HepG2 (cell line): ENCODE results near the gene SLC9A8. TPM values are rescaled to one million over a fixed set of nuclear protein-coding genes. Genes with fewer than 3 reads are reported as not detected.

Experiments used
- GABPA ChIP-seq, 2 experiments: IDR thresholded peaks; 2 replicates each; pipeline ENCODE4 v1.6.1; 2011 to 2016; ENCODE audit warnings: low read depth in 2 of 2, low read length in 1 of 2, missing biosample characterization in 1 of 2, missing genetic modification characterization in 1 of 2
- ZFP36 ChIP-seq: fragments of 150-350 bp; IDR thresholded peaks from 2 replicates; pipeline ENCODE4 v1.6.1; 2018; ENCODE audit warnings: borderline replicate concordance, low read length, low read depth; ENCODE audit not compliant: partially characterized antibody
- ZNF138 ChIP-seq: sonication (generic); formaldehyde crosslinking; IDR thresholded peaks from 2 replicates; pipeline ENCODE4 v1.5.0; 2020; ENCODE audit warnings: mild to moderate bottlenecking, low read depth, missing genetic modification reagents
- ZNF292 ChIP-seq: sonication (generic); formaldehyde crosslinking; IDR thresholded peaks from 2 replicates; pipeline ENCODE4 v1.8.1; 2022; ENCODE audit warnings: mild to moderate bottlenecking, low read depth, missing genetic modification reagents, borderline replicate concordance
- ZNF775 ChIP-seq: sonication (generic); formaldehyde crosslinking; IDR thresholded peaks from 2 replicates; pipeline ENCODE4 v1.4.0; 2020; ENCODE audit warnings: missing genetic modification reagents, mild to moderate bottlenecking, moderate library complexity, borderline replicate concordance
- ZNF83 ChIP-seq: sonication (generic); formaldehyde crosslinking; IDR thresholded peaks from 2 replicates; pipeline ENCODE4 v1.4.0; 2020; ENCODE audit warnings: missing genetic modification reagents, mild to moderate bottlenecking, borderline replicate concordance
- polyA plus RNA-seq, 8 experiments: library from polyadenylated mRNA; depleted of rRNA in 3 of 8; stranded (reverse) in 7 of 8; unstranded in 1 of 8; fragments of >200 nt; fragmentation: Illumina TruSeq in 4 of 8; extraction: Trizol in 4 of 8; gene quantifications; 2 replicates each; pipeline versions ENCODE4 v1.2.1 to v1.2.3, GENCODE V29; 2011 to 2016; ENCODE audit warnings: low read depth in 4 of 8, missing spikeins in 1 of 8, mixed read lengths in 1 of 8; ENCODE audit not compliant: insufficient read depth in 1 of 8
- total RNA-seq, 5 experiments: library from RNA; depleted of rRNA; stranded (reverse); fragments of >200 nt; fragmentation: Illumina TruSeq; extraction: Trizol; gene quantifications; 2 replicates each; pipeline ENCODE4 v1.2.3, GENCODE V29; 2016; ENCODE audit warnings: low read depth in 1 of 5
- TF ChIP-seq, protein P1 (sequence below): sonication (generic); formaldehyde crosslinking; IDR thresholded peaks from 2 replicates; pipeline ENCODE4 v1.4.0; 2020; ENCODE audit warnings: mild to moderate bottlenecking, missing genetic modification reagents
- TF ChIP-seq, protein P2 (sequence below): sonication (generic); formaldehyde crosslinking; IDR thresholded peaks from 2 replicates; pipeline ENCODE4 v1.4.0; 2020; ENCODE audit warnings: low read depth, mild to moderate bottlenecking, missing genetic modification reagents
- TF ChIP-seq, protein P3 (sequence below): sonication (generic); formaldehyde crosslinking; IDR thresholded peaks from 2 replicates; pipeline ENCODE4 v1.4.0; 2020; ENCODE audit warnings: mild to moderate bottlenecking, missing genetic modification reagents
- TF ChIP-seq, protein P4 (sequence below): sonication (generic); formaldehyde crosslinking; IDR thresholded peaks from 2 replicates; pipeline ENCODE4 v1.5.1; 2020; ENCODE audit warnings: mild to moderate bottlenecking, moderate library complexity, missing genetic modification reagents

Gene SLC9A8
- total and polyA plus RNA-seq, 2 of the 13 experiments (the other 11 are each of a cell fraction or from before 2014, with no cell fraction given), result 4.1 to 7.4 TPM

DNA sequence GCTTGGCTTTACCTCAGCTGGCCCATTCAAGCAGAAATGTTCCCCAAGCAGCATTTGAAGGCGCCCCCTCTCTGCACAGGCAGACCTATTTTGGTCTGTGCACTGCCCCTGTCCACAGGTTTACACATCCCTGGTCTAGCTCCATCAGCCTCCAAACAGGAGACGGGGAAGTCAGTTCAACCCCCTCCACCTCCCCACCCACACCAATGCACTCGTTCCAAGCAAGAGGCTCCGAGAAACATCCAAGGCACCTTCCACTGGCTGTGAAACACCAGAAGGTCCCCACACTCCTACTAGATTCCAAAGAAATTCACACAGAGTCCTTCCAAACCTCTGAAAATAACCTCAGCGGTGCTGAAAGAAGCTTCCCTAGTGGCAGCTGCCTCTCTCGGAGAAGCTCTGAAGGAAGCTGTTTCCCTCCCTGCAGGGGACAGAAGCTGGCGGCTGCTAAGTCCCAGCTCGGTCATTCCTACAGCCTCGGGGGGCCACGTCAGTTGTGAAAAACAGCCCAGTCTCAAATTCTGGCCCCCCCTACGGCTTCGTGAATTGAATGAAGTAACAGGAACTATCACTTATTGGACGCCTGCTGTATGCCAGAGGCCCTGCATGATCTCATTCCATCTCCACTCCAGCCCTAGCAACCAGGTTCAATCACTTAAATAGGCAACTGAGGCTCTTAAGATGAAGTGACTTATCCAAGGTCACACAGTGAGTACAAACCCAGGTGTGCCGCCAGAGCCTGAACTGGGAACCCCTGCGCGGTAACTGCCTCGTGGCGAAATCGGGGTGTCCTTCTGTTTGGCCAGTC is 101.9 kb downstream of the SLC9A8 start (continued):
- TF ChIP-seq, protein P1, sequence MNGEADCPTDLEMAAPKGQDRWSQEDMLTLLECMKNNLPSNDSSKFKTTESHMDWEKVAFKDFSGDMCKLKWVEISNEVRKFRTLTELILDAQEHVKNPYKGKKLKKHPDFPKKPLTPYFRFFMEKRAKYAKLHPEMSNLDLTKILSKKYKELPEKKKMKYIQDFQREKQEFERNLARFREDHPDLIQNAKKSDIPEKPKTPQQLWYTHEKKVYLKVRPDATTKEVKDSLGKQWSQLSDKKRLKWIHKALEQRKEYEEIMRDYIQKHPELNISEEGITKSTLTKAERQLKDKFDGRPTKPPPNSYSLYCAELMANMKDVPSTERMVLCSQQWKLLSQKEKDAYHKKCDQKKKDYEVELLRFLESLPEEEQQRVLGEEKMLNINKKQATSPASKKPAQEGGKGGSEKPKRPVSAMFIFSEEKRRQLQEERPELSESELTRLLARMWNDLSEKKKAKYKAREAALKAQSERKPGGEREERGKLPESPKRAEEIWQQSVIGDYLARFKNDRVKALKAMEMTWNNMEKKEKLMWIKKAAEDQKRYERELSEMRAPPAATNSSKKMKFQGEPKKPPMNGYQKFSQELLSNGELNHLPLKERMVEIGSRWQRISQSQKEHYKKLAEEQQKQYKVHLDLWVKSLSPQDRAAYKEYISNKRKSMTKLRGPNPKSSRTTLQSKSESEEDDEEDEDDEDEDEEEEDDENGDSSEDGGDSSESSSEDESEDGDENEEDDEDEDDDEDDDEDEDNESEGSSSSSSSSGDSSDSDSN (CRISPR knock-in tag), result no peak
- TF ChIP-seq, protein P2, sequence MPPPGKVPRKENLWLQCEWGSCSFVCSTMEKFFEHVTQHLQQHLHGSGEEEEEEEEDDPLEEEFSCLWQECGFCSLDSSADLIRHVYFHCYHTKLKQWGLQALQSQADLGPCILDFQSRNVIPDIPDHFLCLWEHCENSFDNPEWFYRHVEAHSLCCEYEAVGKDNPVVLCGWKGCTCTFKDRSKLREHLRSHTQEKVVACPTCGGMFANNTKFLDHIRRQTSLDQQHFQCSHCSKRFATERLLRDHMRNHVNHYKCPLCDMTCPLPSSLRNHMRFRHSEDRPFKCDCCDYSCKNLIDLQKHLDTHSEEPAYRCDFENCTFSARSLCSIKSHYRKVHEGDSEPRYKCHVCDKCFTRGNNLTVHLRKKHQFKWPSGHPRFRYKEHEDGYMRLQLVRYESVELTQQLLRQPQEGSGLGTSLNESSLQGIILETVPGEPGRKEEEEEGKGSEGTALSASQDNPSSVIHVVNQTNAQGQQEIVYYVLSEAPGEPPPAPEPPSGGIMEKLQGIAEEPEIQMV (CRISPR knock-in tag), result 0 out of 2 replicates have a peak, but pooled peaks have one; percentile 35
- TF ChIP-seq, protein P3, sequence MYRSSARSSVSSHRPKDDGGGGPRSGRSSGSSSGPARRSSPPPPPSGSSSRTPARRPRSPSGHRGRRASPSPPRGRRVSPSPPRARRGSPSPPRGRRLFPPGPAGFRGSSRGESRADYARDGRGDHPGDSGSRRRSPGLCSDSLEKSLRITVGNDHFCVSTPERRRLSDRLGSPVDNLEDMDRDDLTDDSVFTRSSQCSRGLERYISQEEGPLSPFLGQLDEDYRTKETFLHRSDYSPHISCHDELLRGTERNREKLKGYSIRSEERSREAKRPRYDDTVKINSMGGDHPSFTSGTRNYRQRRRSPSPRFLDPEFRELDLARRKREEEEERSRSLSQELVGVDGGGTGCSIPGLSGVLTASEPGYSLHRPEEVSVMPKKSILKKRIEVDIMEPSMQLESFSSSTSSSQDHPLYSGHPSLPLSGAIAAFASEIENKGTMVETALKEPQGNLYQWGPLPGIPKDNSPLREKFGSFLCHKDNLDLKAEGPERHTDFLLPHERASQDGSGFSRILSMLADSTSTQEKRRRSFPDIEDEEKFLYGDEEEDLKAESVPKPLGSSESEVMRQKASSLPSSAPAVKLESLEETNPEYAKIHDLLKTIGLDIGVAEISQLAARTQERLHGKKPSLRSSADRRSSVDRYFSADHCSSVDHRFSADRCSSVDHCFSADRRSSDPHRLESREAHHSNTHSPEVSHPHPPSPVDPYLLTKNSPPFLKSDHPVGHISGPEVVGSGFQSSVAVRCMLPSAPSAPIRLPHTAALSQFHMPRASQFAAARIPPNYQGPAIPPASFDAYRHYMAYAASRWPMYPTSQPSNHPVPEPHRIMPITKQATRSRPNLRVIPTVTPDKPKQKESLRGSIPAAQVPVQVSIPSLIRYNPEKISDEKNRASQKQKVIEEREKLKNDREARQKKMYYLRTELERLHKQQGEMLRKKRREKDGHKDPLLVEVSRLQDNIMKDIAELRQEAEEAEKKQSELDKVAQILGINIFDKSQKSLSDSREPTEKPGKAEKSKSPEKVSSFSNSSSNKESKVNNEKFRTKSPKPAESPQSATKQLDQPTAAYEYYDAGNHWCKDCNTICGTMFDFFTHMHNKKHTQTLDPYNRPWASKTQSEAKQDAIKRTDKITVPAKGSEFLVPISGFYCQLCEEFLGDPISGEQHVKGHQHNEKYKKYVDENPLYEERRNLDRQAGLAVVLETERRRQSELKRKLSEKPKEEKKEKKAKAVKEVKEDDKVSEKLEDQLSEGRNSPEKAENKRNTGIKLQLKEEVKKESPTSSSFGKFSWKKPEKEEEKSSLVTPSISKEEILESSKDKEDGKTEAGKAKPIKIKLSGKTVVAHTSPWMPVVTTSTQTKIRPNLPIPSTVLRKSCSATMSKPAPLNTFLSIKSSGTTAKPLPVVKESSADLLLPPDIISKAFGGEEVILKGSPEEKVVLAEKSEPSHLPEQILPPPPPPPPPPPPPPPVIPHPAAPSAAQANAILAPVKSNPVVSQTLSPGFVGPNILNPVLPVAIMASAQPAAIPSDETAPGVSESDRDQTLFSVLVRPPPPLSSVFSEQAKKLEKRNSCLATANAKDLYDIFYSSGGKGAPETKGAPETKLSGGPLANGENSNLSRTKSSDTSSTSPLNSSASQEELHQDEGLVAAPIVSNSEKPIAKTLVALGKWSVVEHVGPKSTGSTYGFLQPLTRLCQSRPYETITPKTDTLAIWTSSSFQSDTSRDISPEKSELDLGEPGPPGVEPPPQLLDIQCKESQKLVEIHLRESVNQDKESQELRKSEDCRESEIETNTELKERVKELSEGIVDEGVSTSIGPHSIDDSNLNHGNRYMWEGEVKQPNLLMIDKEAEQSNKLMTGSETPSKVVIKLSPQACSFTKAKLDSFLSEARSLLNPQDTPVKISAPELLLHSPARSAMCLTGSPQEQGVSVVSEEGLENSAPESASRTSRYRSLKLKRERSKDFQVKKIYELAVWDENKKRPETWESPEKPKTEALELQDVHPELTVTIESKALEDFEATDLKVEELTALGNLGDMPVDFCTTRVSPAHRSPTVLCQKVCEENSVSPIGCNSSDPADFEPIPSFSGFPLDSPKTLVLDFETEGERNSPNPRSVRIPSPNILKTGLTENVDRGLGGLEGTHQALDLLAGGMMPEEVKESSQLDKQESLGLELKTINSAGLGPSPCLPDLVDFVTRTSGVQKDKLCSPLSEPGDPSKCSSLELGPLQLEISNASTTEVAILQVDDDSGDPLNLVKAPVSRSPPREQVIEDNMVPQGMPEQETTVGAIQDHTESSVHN (CRISPR knock-in tag), result 0 out of 2 replicates have a peak, but pooled peaks have one; percentile 68
- TF ChIP-seq ZNF292 (CRISPR knock-in tag), result 0 out of 2 replicates have a peak, but pooled peaks have one; percentile 16
- TF ChIP-seq, protein P4, sequence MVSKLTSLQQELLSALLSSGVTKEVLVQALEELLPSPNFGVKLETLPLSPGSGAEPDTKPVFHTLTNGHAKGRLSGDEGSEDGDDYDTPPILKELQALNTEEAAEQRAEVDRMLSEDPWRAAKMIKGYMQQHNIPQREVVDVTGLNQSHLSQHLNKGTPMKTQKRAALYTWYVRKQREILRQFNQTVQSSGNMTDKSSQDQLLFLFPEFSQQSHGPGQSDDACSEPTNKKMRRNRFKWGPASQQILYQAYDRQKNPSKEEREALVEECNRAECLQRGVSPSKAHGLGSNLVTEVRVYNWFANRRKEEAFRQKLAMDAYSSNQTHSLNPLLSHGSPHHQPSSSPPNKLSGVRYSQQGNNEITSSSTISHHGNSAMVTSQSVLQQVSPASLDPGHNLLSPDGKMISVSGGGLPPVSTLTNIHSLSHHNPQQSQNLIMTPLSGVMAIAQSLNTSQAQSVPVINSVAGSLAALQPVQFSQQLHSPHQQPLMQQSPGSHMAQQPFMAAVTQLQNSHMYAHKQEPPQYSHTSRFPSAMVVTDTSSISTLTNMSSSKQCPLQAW (CRISPR knock-in tag), result peak; percentile 56; the same call in 1 of the 2 replicates
- no peak; the same call in 1 of the 2 replicates for TF ChIP-seq ZNF83 (CRISPR knock-in tag)
- TF ChIP-seq GABPA (IDR thresholded peaks at IDR 0.05; ENCODE audit: low read depth, low read length), result peak; percentile 24
- TF ChIP-seq GABPA (CRISPR knock-in tag; IDR thresholded peaks at IDR 0.05; ENCODE audit: low read depth), result no peak; the same call in 1 of the 2 replicates
- no peak for TF ChIP-seq ZNF775
- peak; percentile 27; the same call in 1 of the 2 replicates for TF ChIP-seq ZNF138 (CRISPR knock-in tag)
- TF ChIP-seq ZFP36, result no peak
